ENCODE results near the gene OR8K3.

GRCh38 chr11:56314844-56315243 is at the start of gene OR8K3:
- TF ChIP-seq POLR2A (IDR thresholded peaks at IDR 0.05) = no peak
- TF ChIP-seq POLR2AphosphoS5 (IDR thresholded peaks at IDR 0.05) = no peak

All from breast epithelium (tissue), 3 donors.